NCI-H128 (cell line): ENCODE measurements around the gene ARPC5L.
"Not testable (repeated sequence)": the region's sequence is repeated elsewhere in the genome, so short reads cannot be mapped to it uniquely, and the experiment has no call there.

ENCODE experiments used
- DNase-seq: peaks from one replicate; lab custom pipeline; 2025; ENCODE audit not compliant: unreplicated experiment; lab: John Stamatoyannopoulos, UW

ARPC5L gene

GRCh38 chr9:124840300-124840833 is 21.6 kb upstream of the ARPC5L start:
- no peak for DNase-seq

- DNase-seq: no peak
Measured at GRCh38 chr9:124841075-124841821, 20.7 kb upstream of the ARPC5L start.

GRCh38 chr9:124843456-124844034 is 18.4 kb upstream of the ARPC5L start:
- no peak for DNase-seq

GRCh38 chr9:124844291-124844690 is 17.6 kb upstream of the ARPC5L start:
- DNase-seq: no peak

- not testable (repeated sequence) for DNase-seq
Measured at GRCh38 chr9:124846467-124846866, 15.5 kb upstream of the ARPC5L start.

GRCh38 chr9:124846969-124847368 is 15.0 kb upstream of the ARPC5L start:
- DNase-seq: no peak

- no peak for DNase-seq
Measured at GRCh38 chr9:124849801-124850200, 12.1 kb upstream of the ARPC5L start.

- DNase-seq: no peak
Measured at GRCh38 chr9:124852121-124852828, 9.7 kb upstream of the ARPC5L start.

- DNase-seq: peak; percentile 35
Measured at GRCh38 chr9:124852829-124853531, 8.9 kb upstream of the ARPC5L start, which contains the start of gene WDR38. TSS of gene WDR38 (plus strand) at chr9:124853460. CDS start at chr9:124853532, 72 bp downstream.

- DNase-seq: no peak
Measured at GRCh38 chr9:124853605-124854143, 8.3 kb upstream of the ARPC5L start.

- no peak for DNase-seq
Measured at GRCh38 chr9:124854161-124854560, 7.8 kb upstream of the ARPC5L start.

GRCh38 chr9:124854822-124855221 is 7.1 kb upstream of the ARPC5L start:
- DNase-seq: no peak

- DNase-seq: no peak
Measured at GRCh38 chr9:124855566-124855943, 6.4 kb upstream of the ARPC5L start.

GRCh38 chr9:124855944-124856765 is 5.8 kb upstream of the ARPC5L start:
- DNase-seq: no peak

GRCh38 chr9:124857533-124858162 is 4.3 kb upstream of the ARPC5L start:
- DNase-seq: no peak

GRCh38 chr9:124858330-124859046 is 3.4 kb upstream of the ARPC5L start:
- no peak for DNase-seq

GRCh38 chr9:124859803-124860581 is 1.9 kb upstream of the ARPC5L start:
- DNase-seq: no peak
